ENCODE measurements around the gene KMT5B.

The KMT5B gene

GRCh38 chr11:68215087-68215445 is 2.0 kb upstream of the KMT5B start:
- Histone ChIP-seq H3K9ac (no peak overlapping the region), H4K20me1 (ENCODE audit: insufficient read depth) (no peaks in the 10 kb centered on the region), H3K4me2 (no peak overlapping the region), H2AFZ (ENCODE audit: low read depth) (no peak overlapping the region), H3K4me3 (IDR thresholded peaks at IDR 0.05; ENCODE audit: insufficient read depth, low read depth, low read length) (no peak overlapping the region), H3K36me3 (ENCODE audit: insufficient read depth) (no peaks in the 10 kb centered on the region), H3K27me3 (ENCODE audit: insufficient read depth, low read depth) (no peaks in the 10 kb centered on the region), H3K4me1 (ENCODE audit: low read depth, poor library complexity, severe bottlenecking) (peaks cover 16% of the 10 kb centered on the region), H3K79me2 (ENCODE audit: insufficient read depth, low read depth) (peaks cover 25% of the 10 kb centered on the region), H3K27ac (no peak overlapping the region)
- TF ChIP-seq CTCF (conservative IDR thresholded peaks at IDR 0.05; ENCODE audit: low read depth, low read length) = no peak

GRCh38 chr11:68214173-68215086 is 1.3 kb upstream of the KMT5B start:
- TF ChIP-seq CTCF (conservative IDR thresholded peaks at IDR 0.05; ENCODE audit: low read depth, low read length) = no peak
- 0 out of 2 replicates have a peak, but pooled peaks cover 2% of the 10 kb centered on the region for H4K20me1 ChIP-seq (ENCODE audit: insufficient read depth)
- H3K36me3 ChIP-seq (ENCODE audit: insufficient read depth) = no peaks in the 10 kb centered on the region
- H3K4me3 ChIP-seq (IDR thresholded peaks at IDR 0.05; ENCODE audit: insufficient read depth, low read depth, low read length) = no peak overlapping the region
- peak overlapping the region; percentile 90 for H2AFZ ChIP-seq (ENCODE audit: low read depth)
- peak overlapping the region; percentile 90 for H3K27ac ChIP-seq
- peaks cover 22% of the 10 kb centered on the region for H3K4me1 ChIP-seq (ENCODE audit: low read depth, poor library complexity, severe bottlenecking)
- H3K79me2 ChIP-seq (ENCODE audit: insufficient read depth, low read depth) = peaks cover 26% of the 10 kb centered on the region
- no peaks in the 10 kb centered on the region for H3K27me3 ChIP-seq (ENCODE audit: insufficient read depth, low read depth)
- H3K9ac ChIP-seq = peak overlapping the region; percentile 93
- peak overlapping the region; percentile 68 for H3K4me2 ChIP-seq

GRCh38 chr11:68213555-68214172 is 568 bp upstream of the KMT5B start:
- Histone ChIP-seq H4K20me1 (ENCODE audit: insufficient read depth) (peaks cover 10% of the 10 kb centered on the region; the same call in 1 of the 2 replicates), H3K9ac (peak overlapping the region; percentile 93), H3K27ac (peak overlapping the region; percentile 90), H3K36me3 (ENCODE audit: insufficient read depth) (no peaks in the 10 kb centered on the region), H2AFZ (ENCODE audit: low read depth) (peak overlapping the region; percentile 90), H3K4me3 (IDR thresholded peaks at IDR 0.05; ENCODE audit: insufficient read depth, low read depth, low read length) (no peak overlapping the region), H3K79me2 (ENCODE audit: insufficient read depth, low read depth) (peaks cover 31% of the 10 kb centered on the region), H3K27me3 (ENCODE audit: insufficient read depth, low read depth) (no peaks in the 10 kb centered on the region), H3K4me2 (peak overlapping the region; percentile 68), H3K4me1 (ENCODE audit: low read depth, poor library complexity, severe bottlenecking) (peaks cover 30% of the 10 kb centered on the region)
- TF ChIP-seq CTCF (conservative IDR thresholded peaks at IDR 0.05; ENCODE audit: low read depth, low read length) = no peak

GRCh38 chr11:68212421-68213134 is 518 bp downstream of the KMT5B start:
- Histone ChIP-seq H3K27me3 (ENCODE audit: insufficient read depth, low read depth) (no peaks in the 10 kb centered on the region), H3K4me2 (peak overlapping the region; percentile 99), H3K27ac (peak overlapping the region; percentile 90; the same call in 1 of the 2 replicates), H3K79me2 (ENCODE audit: insufficient read depth, low read depth) (peaks cover 42% of the 10 kb centered on the region), H2AFZ (ENCODE audit: low read depth) (peak overlapping the region; percentile 67), H3K4me1 (ENCODE audit: low read depth, poor library complexity, severe bottlenecking) (peaks cover 34% of the 10 kb centered on the region), H3K9ac (peak overlapping the region; percentile 93; the same call in 1 of the 2 replicates), H3K36me3 (ENCODE audit: insufficient read depth) (no peaks in the 10 kb centered on the region), H3K4me3 (IDR thresholded peaks at IDR 0.05; ENCODE audit: insufficient read depth, low read depth, low read length) (no peak overlapping the region), H4K20me1 (ENCODE audit: insufficient read depth) (peaks cover 15% of the 10 kb centered on the region)
- no peak for TF ChIP-seq CTCF (conservative IDR thresholded peaks at IDR 0.05; ENCODE audit: low read depth, low read length)
